ENCODE results near the gene PBX4. TPM values are rescaled to one million over a fixed set of nuclear protein-coding genes. Genes with fewer than 3 reads are reported as not detected.
A peak's percentile ranks its signal among the peaks of the same experiment; 100 is the strongest.

Gene PBX4
- total and polyA plus RNA-seq, 10 donors, result 4.4 to 17.8 (median 9.7) TPM

- intact Hi-C loops (cut with DNase I; ENCODE audit: low total_unique reads), result no loop called here
- peak; percentile 76 for DNase-seq
- H3K27me3 ChIP-seq (replicated peaks in 1 of 7), result peaks cover 0 to 18% (median 6%) of the 10 kb centered on the region in 7 donors
These were observed 5.6 kb upstream of the PBX4 start for GRCh38 chr19:19624032-19624570.

GRCh38 chr19:19623383-19623782 is 4.9 kb upstream of the PBX4 start:
- WGBS, 5 donors, result 77 to 93% (median 78%) methylated on average over 5 of the region's 5 CpGs
- Histone ChIP-seq H3K36me3 (peaks cover 0 to 40% (median 3%) of the 10 kb centered on the region in 6 donors), H3K4me3 (no peak overlapping the region), H3K27me3 (replicated peaks in 1 of 7) (peaks cover 0 to 13% (median 6%) of the 10 kb centered on the region in 7 donors), H3K4me1 (peaks cover 0 to 47% (median 27%) of the 10 kb centered on the region in 6 donors), H3K27ac (no peak overlapping the region), H3K9me3 (no peaks in the 10 kb centered on the region)
- TF ChIP-seq POLR2AphosphoS5 (IDR thresholded peaks at IDR 0.05) (no peak), POLR2A (IDR thresholded peaks at IDR 0.05) (no peak), CTCF (IDR thresholded peaks at IDR 0.05 in 8 of 11, conservative IDR thresholded peaks at IDR 0.05 in 3 of 11) (no peak)
- no peak for DNase-seq
- intact Hi-C loops (cut with DNase I; ENCODE audit: low total_unique reads), result no loop called here

More at GRCh38 chr19:19624032-19624570, 5.6 kb upstream of the PBX4 start:
- H3K4me3 ChIP-seq, result no peak overlapping the region
- peaks cover 0 to 48% (median 26%) of the 10 kb centered on the region in 6 donors for H3K4me1 ChIP-seq
- peaks cover 0 to 40% (median 3%) of the 10 kb centered on the region in 6 donors for H3K36me3 ChIP-seq
- WGBS, 5 donors, result 91 to 96% (median 95%) methylated on average over 19 of the region's 19 CpGs
- TF ChIP-seq CTCF (IDR thresholded peaks at IDR 0.05 in 8 of 11, conservative IDR thresholded peaks at IDR 0.05 in 3 of 11) (no peak), POLR2AphosphoS5 (IDR thresholded peaks at IDR 0.05) (peak in 2 of 3 donors; percentile 10 to 61)
- H3K27ac ChIP-seq, result no peak overlapping the region
- no peaks in the 10 kb centered on the region for H3K9me3 ChIP-seq

GRCh38 chr19:19619849-19620210 is 1.3 kb upstream of the PBX4 start:
- Histone ChIP-seq H3K36me3 (peaks cover 0 to 24% (median 3%) of the 10 kb centered on the region in 6 donors), H3K4me3 (no peak overlapping the region), H3K27me3 (replicated peaks in 1 of 7) (peaks cover 0 to 13% (median 0%) of the 10 kb centered on the region in 7 donors), H3K27ac (no peak overlapping the region), H3K9me3 (no peaks in the 10 kb centered on the region), H3K4me1 (peaks cover 0 to 40% (median 17%) of the 10 kb centered on the region in 6 donors)
- no peak for DNase-seq
- 60 to 76% (median 72%) methylated on average over 7 of the region's 7 CpGs for WGBS, 5 donors
- no peak for TF ChIP-seq CTCF (IDR thresholded peaks at IDR 0.05 in 8 of 11, conservative IDR thresholded peaks at IDR 0.05 in 3 of 11)
- no peak for TF ChIP-seq POLR2A (IDR thresholded peaks at IDR 0.05)
- TF ChIP-seq POLR2AphosphoS5 (IDR thresholded peaks at IDR 0.05), result no peak
- intact Hi-C loops (cut with DNase I; ENCODE audit: low total_unique reads), result no loop called here

GRCh38 chr19:19619181-19619848 is 828 bp upstream of the PBX4 start:
- 65 to 75% (median 74%) methylated on average over 20 to 21 of the region's 21 CpGs for WGBS, 5 donors
- H3K9me3 ChIP-seq, result no peaks in the 10 kb centered on the region
- H3K4me1 ChIP-seq, result peaks cover 0 to 39% (median 17%) of the 10 kb centered on the region in 6 donors
- TF ChIP-seq POLR2A (IDR thresholded peaks at IDR 0.05) (no peak), POLR2AphosphoS5 (IDR thresholded peaks at IDR 0.05) (no peak), CTCF (IDR thresholded peaks at IDR 0.05 in 8 of 11, conservative IDR thresholded peaks at IDR 0.05 in 3 of 11) (no peak)
- H3K27me3 ChIP-seq (replicated peaks in 1 of 7), result peaks cover 0 to 13% (median 0%) of the 10 kb centered on the region in 7 donors
- intact Hi-C loops (cut with DNase I; ENCODE audit: low total_unique reads), result no loop called here
- peaks cover 0 to 20% (median 3%) of the 10 kb centered on the region in 6 donors for H3K36me3 ChIP-seq
- no peak for DNase-seq
- H3K4me3 ChIP-seq, result peak overlapping the region in 4 of 8 donors; percentile 50 to 79 (median 52)
- H3K27ac ChIP-seq, result peak overlapping the region in 3 of 8 donors; percentile 51 to 75 (median 73)
